Measurements from ENCODE around the gene INHBE. TPM values are rescaled to one million over a fixed set of nuclear protein-coding genes. Genes with fewer than 3 reads are reported as not detected.

Gene INHBE
- total and polyA plus RNA-seq, 2 experiments from 2014 or later: 5.6 to 29.0 TPM

- Mint-ChIP-seq H3K27ac (no peak overlapping the region), H3K4me3 (no peak overlapping the region; the same call in 2 of the 3 replicates), H3K36me3 (ENCODE audit: low read depth) (peaks cover 3% of the 10 kb centered on the region), H3K4me1 (peaks cover 14% of the 10 kb centered on the region), H3K27me3 (ENCODE audit: insufficient read depth, low read depth, poor library complexity) (peaks cover 2% of the 10 kb centered on the region), H3K9me3 (no peaks in the 10 kb centered on the region)
- Histone ChIP-seq H3K79me2 (replicated peaks; ENCODE audit: insufficient read depth) (peaks cover 8% of the 10 kb centered on the region; the same call in 1 of the 2 replicates), H2AFZ (no peak overlapping the region), H3K36me3 (ENCODE audit: insufficient read depth) (no peaks in the 10 kb centered on the region), H3K4me1 (ENCODE audit: insufficient read depth) (peaks cover 8% of the 10 kb centered on the region; the same call in 1 of the 2 replicates), H3K4me3 (no peak overlapping the region), H3K9me2 (ENCODE audit: insufficient read depth) (no peaks in the 10 kb centered on the region), H3F3A (replicated peaks; ENCODE audit: low read depth) (no peaks in the 10 kb centered on the region), H4K20me1 (replicated peaks; ENCODE audit: insufficient read depth) (peaks cover 10% of the 10 kb centered on the region), H3K27me3 (ENCODE audit: insufficient read depth) (no peaks in the 10 kb centered on the region), H3K4me2 (no peak overlapping the region), H3K27ac (ENCODE audit: low read depth) (no peak overlapping the region)
- ATAC-seq (no peak), DNase-seq (ENCODE audit: low spot score) (no peak)
- TF ChIP-seq STAT1 (IDR thresholded peaks at IDR 0.05; ENCODE audit: unreplicated experiment) (no peak), EZH2phosphoT487 (IDR thresholded peaks at IDR 0.05; ENCODE audit: unreplicated experiment) (no peak), ETS1 (IDR thresholded peaks at IDR 0.05) (no peak), REST (IDR thresholded peaks at IDR 0.05; ENCODE audit: unreplicated experiment) (no peak), JUNB (IDR thresholded peaks at IDR 0.05; ENCODE audit: unreplicated experiment) (no peak), ZNF331 (CRISPR knock-in tag; IDR thresholded peaks at IDR 0.05; ENCODE audit: low read depth) (no peak), CTCF (conservative IDR thresholded peaks at IDR 0.05; ENCODE audit: low read depth in 2 of 2) (no peak), ZNF462 (CRISPR knock-in tag; IDR thresholded peaks at IDR 0.05) (no peak), EZH2 (IDR thresholded peaks at IDR 0.05; ENCODE audit: low read depth, unreplicated experiment) (no peak), CREB1 (CRISPR knock-in tag; IDR thresholded peaks at IDR 0.05; ENCODE audit: low read depth) (no peak)
Measured at GRCh38 chr12:57419495-57419894, 35.6 kb upstream of the INHBE start.
